Erythroblast (primary cell): Measurements from ENCODE around the gene HOXC4.
"Not testable (repeated sequence)": the region's sequence is repeated elsewhere in the genome, so short reads cannot be mapped to it uniquely, and the experiment has no call there.

Source experiments
- DNase-seq, 2 experiments: peaks; one replicate each; lab custom pipeline; 2025; lab: John Stamatoyannopoulos, UW
- GATA1 ChIP-seq: IDR thresholded peaks from 2 replicates; pipeline ENCODE4 v1.6.1; 2011; ENCODE audit warnings: low read depth, mild to moderate bottlenecking, control low read depth, low read length, moderate library complexity
- POLR2A ChIP-seq: IDR thresholded peaks from 2 replicates; pipeline ENCODE4 v1.6.1; 2011; ENCODE audit warnings: mild to moderate bottlenecking, low read length

Gene HOXC4

DNA sequence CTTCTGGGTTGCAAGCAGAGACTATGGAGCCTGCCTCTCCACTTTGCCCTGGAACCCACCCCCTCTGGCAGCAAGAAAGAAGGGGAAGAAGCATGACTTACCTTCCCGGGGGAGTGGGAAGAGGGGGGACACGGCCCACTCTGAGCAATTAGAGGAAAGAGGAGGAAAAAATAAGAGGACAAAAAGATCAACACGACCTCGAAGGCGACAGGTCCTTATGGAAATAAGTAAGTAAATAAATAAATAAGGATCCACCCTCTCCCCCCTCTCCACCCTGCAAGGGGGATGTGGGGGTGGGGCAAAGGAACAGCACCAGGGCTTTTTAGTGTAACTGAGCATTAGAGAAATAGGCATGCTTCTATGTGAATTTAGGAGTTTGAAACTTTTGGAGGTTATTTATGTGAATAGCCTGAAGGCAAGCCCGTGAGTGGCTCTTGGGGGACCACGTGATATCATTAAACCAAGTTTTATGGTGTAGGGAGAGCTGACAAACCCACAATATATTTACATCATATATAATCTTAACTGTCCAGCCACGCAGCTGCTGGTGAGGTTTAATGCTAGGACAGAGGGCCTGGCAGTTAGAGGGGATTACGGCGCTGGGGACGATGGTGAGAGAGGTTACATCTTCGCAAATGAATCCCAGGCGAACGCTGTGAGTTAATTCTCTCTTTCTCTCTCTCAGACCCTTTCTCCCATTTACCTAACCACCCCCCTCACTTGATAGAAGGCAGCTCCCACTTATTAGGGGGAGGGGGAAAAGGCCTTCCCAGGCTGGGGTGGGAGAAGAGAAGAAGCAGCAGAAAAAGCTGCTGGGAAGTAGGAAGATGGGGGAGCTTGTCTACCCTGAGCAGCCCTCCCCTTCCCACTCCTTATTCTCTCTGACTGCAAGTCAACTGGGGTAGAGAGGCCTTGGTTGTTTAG lies 16.0 kb upstream of the HOXC4 start:
- no peak for DNase-seq
- TF ChIP-seq POLR2A = no peak
- no peak for TF ChIP-seq GATA1

DNA sequence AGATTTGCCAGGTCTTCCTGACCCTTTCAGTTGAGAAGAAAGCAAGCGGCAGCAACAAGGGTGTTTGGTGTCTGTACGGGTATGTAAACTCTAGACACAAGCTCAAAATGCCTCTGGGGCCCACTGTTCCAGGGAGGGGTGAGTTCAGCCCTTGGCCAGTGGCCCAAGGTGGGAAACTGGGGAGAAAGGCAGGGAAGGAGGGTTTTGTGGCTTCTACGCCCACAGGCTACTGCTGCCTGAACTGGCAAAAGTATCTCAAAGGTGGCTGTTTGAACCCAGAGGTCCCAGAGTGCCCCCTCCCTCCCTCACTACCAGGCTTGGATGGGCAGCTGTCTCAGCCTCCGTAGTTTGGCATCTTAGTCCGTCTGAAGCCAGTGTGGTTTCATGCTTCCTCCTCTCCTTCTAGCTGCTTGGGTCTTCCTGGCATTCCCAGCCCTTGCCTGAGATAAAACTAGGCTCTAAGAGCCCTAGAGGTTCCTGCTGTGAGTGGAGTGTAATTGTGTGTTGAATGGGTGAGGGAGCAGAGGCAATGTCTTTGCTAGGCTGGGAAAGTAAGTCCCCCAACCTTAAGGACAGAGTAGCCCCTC lies 15.3 kb upstream of the HOXC4 start:
- TF ChIP-seq GATA1 (no peak), POLR2A (no peak)
- no peak for DNase-seq

DNA sequence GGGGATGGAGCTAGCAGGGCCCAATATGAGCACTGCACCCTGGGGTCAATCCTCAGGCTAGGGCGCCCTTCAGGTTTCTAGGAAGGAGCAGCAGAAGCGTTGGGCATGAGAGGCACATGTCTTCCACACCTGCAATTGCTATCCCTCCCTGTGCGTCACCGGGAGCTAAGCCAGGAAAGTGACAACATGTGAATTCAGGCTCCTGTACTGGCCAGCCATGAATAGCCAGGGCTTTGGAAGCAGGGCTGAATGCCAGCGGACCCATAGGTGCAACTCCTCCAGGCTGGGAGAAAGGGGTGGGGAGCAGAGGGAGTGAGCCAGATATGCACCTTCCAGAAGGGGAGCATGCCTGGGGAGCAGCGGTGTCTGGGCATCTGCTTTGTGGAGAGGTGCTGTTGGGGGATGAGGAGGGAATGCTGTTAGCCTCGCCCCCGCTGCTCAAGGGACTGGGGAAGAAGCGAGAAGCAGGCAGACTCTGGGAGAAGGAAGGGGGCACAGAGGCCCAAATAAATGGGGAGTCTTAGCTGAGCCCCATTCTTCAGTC lies 14.7 kb upstream of the HOXC4 start:
- TF ChIP-seq POLR2A (no peak), GATA1 (no peak)
- no peak for DNase-seq

DNA sequence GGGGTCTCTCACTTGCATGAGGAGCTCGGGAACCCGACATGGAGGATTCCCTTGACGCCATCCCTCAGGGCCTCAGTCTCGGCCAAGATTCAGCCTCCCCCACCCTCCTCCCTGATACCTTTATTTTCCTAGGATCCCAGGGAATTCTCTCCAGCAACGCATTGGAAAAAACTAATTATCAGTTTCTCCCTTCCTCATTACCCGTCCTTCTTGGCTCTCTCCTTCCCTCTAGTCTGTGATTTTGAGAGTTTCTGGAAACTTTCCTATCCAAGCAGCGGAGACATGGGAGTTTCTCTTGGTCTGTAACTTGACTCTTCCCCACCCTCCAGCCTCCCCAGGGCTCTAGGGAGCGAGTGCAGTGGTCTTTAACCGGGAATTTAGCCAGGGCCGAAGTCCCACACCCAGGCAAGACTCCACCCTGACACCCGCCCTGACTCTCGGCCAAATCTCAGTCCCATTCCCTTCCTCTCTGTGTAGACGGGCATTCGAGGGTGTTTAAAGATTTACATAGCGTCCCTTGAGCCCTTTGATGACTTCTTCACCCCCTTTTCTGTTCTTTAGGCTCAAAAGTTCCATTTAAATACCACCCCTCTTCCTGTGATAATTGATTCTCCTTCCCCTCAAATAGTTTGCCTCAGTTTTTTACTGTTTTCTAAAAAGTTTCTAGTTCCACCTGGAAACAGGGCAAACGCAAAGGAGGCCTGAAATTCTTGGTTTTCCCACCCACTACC lies 14.1 kb upstream of the HOXC4 start:
- DNase-seq = no peak
- TF ChIP-seq POLR2A (no peak), GATA1 (no peak)

DNA sequence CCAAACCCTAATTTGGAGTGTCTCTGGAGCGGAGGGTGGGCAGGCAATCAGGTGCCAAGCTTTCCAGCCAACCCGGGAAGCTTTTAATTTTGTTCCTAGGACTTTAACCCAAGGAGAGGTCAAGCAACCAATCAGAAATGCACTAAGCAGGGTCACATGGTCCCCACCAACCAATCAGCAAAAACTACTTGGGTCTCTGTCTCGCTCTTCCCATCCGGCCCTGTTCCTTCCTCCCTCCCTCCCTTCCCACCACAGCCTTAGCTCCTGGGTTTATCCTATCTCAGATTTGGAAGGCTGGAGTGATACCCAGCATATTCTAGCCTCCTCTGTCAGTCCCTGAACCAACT lies 13.5 kb upstream of the HOXC4 start:
- TF ChIP-seq GATA1 (no peak), POLR2A (no peak)
- peak in 1 of 2 experiments; percentile 7 for DNase-seq

DNA sequence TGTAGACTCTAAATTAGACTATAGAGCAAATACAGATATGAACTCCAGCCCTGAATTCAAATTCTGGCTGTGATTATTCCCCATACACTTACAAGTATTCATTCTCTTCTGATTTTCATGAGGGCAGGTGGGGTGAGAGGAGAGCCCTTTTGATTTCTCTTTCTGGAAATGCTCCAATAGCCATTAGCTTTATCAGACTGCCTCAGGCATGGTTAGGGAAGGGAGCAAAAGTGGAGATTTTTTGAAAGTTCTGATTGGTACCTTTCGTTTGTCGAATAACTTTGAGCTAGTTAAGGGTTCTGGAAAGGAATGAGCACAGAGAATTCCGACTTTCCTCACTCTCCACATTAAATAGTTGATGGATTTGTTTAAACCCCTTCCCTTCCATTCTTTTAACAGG lies 13.0 kb upstream of the HOXC4 start:
- TF ChIP-seq GATA1 (no peak), POLR2A (no peak)
- DNase-seq = no peak

DNA sequence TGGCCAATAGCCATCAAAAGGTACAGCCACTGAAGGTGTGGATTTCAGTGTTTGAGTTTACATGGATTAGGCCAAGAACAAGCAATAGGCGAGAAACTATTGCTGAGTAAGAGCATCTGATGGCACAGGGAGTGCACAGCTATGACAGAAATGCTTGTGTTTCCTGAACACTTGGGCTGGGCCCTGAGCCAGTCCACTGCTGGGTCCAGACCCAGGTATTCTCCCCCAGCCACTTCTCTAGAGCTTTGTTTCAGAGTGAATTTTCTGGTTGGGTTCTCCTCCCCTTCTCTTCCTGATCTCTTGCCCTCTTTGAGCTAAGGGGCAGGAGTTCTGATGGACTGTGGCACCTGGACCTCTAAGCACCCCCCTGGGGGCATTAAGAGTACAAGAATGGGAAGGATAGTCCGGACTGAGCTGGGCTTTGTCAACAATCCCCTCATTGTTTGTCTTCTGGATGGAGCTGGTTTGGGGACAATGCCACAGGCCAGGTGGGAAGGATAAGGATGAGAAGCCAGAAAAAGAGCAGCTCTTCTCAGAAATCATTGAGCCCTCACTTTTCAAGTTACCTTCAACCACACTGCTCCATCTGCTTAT lies 12.4 kb upstream of the HOXC4 start:
- TF ChIP-seq POLR2A (no peak), GATA1 (no peak)

DNA sequence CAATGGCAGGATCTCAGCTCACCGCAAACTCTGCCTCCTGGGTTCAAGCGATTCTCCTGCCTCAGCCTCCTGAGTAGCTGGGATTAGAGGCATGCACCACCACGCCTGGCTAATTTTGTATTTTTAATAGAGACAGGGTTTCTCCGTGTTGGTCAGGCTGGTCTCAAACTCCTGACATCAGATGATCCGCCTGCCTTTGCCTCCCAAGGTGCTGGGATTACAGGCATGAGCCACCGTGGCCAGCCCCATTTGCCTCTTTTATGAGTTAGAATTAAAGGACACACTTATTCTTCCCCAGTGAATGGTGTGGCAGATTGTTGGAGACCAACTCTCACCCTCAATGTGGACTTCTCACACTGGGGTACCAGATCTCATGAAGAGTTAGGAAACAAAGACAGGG lies 11.6 kb upstream of the HOXC4 start:
- DNase-seq = not testable (repeated sequence)

More for the DNA sequence above, 12.4 kb upstream of the HOXC4 start:
- no peak for DNase-seq

DNA sequence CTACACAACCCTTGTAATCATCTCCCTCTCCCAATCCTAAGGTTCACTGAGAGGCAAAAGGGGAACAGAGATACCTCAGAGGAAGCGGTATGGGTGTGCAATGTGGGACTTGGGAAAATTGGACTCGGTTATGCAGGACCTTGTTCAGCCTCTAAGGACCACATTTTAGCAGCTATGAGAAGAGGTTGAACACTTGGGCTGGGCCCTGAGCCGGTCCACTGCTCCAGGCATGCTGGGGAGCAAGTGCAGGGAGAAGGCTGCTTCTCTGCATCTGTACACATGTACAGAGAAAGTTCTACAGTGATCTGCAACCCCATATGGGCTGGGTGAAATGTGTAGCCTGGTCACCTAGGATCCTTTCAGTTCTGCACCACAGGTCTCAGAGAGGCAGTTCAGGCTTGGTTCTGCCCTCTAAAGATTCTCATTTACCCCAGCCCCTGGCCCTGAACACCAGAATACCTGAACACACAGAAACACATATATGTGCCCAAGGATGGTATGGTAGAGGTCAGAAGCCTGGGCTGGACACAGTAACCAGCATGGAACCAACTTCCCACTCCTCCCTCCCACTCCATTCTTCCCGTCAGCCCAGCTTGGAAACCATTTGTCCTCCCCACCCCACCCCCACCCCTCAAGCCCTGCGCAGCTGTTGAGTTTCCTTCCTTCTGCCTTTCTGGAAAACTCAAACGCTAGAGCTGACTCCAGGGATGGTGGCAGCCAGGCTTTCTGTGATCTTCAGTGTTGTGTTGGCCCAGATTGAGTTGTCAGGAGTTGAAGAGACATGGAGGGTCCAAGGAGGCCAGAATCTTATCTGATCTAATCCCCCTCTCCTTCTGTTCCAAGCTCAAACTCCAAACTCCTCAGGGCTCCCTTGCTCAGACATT lies 10.4 kb upstream of the HOXC4 start:
- TF ChIP-seq GATA1 (no peak), POLR2A (no peak)
- DNase-seq = no peak

DNA sequence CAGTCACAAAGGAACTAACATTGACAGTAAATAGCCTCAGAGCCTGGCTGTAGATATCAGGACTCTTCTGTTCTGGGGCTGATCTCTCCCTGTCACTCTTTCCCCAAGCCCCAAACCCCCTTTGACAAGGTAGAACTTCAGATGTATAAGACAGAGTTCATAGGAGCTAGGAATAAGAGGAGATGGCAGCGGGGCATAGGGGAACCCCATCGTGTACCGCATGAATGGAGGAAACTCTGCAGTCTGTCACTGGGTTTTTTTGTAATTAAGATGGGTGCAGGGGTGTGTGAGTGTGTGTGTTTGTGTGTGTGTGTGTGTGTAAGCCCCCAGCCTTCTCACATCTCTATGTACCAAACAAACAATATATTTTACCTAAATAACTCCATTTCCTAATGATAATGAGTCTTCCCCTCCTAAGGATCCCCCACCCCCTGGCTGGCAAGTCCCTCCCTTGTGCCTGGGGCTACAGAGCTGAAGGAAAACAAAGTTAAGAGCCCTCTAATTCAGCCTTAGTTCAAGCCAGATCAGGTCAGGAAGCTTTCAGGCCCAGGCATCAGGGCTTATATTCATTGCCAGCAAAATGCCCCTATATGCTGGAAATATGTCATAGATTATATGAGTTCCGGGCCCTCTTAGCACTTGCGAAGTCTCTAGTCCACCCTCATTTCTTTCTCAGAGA lies 9.1 kb upstream of the HOXC4 start:
- no peak for DNase-seq
- TF ChIP-seq POLR2A = no peak

DNA sequence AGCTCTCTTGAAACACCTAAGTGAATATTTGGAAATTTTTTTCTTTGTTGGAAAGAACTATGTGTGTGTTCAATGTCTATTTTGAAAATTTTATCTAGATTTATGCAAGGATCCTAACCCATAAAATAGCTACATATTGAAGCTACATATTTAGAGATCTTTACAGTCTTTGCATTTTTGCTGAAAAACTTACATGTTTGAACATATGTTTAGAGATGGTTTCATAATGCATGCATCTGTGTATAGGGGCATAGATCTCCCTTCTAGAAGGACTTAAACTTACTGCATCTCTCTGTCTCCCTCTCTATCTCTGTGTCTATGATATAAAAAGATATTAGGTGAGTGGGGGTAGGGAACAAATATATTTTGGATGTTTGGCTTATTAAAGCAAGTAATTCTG lies 8.2 kb upstream of the HOXC4 start:
- TF ChIP-seq GATA1 (no peak), POLR2A (no peak)
- no peak for DNase-seq

DNA sequence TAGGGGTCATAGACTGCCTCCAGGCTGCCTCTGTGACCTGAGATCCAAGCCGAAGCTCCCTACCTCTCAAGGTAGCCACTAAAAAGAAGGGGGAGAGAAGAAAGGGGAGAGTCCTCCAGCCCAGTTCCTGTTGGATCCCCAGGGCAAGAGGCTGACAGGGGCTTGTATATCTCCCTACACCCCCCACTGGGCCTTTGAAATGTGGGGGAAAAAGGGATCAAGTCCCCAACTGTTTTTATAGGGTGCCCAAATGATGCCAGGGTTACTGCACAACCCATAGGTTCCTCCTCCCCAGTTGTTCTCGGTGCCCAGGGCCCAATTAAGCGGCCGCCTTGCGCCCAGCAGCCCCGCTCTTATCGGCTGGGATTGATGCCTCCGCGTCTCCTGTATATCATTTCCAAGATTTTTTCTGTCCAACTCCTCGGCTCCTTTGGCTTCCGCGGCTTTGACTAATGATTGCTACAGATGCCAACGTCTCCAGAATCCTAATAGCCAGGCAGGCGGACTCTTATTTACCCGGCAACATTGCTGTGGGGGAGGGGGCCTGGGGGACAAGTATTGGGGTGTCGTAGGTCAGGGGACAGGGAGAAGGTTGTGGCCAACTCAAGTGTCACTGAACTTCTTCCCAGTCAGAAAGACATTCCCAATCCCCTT lies 7.6 kb upstream of the HOXC4 start:
- DNase-seq = no peak
- TF ChIP-seq GATA1 (no peak), POLR2A (no peak)
